Prostate gland (tissue), 1 donor: ENCODE measurements around the gene CAMSAP1.

Experiments used
- POLR2A ChIP-seq: fragments of 450-650 bp; IDR thresholded peaks from one replicate; pipeline ENCODE4 v1.6.1; 2016; ENCODE audit warnings: antibody characterized with exemption, mild to moderate bottlenecking
- POLR2AphosphoS5 ChIP-seq: sonication (generic); formaldehyde crosslinking; IDR thresholded peaks from one replicate; pipeline ENCODE4 v1.6.1; 2017; ENCODE audit warnings: antibody characterized with exemption

GRCh38 chr9:135835131-135835530 is 72.2 kb downstream of the CAMSAP1 start:
- TF ChIP-seq POLR2AphosphoS5 (no peak), POLR2A (no peak)
